A549 (cell line): ENCODE results near the gene XCL1.

Source experiments
- BHLHE40 ChIP-seq: IDR thresholded peaks from 2 replicates; pipeline ENCODE4 v1.6.1; 2012; ENCODE audit warnings: low read depth, low read length, inconsistent platforms
- CBX2 ChIP-seq: fragments of 200-600 bp; sonication (generic); IDR thresholded peaks from 2 replicates; pipeline ENCODE4 v1.6.1; 2016; ENCODE audit warnings: low read depth, mild to moderate bottlenecking, borderline replicate concordance
- CEBPB ChIP-seq, 2 experiments: fragments of >200 bp in 1 of 2; sonication (Bioruptor Twin) in 1 of 2; formaldehyde crosslinking in 1 of 2; IDR thresholded peaks; 2 replicates each; pipeline ENCODE4 v1.6.1; 2012 to 2016
- CHD4 ChIP-seq: fragments of 200-600 bp; sonication (generic); IDR thresholded peaks from 2 replicates; pipeline ENCODE4 v1.6.1; 2016; ENCODE audit warnings: antibody characterized with exemption, mild to moderate bottlenecking, borderline replicate concordance
- CTCF ChIP-seq: fragments of >200 bp; sonication (Bioruptor Twin); formaldehyde crosslinking; IDR thresholded peaks from 3 replicates; pipeline ENCODE4 v1.5.1; 2016
- EP300 ChIP-seq, 2 experiments: fragments of >200 bp; sonication (Bioruptor Twin); formaldehyde crosslinking; IDR thresholded peaks; 2 replicates in 1 of 2; 3 replicates in 1 of 2; pipeline ENCODE4 v1.6.1; 2016 to 2017
- FOSL2 ChIP-seq, 2 experiments: fragments of 450-650 bp in 1 of 2; fragments of >200 bp in 1 of 2; sonication (Bioruptor Twin) in 1 of 2; formaldehyde crosslinking; IDR thresholded peaks; 2 replicates each; pipeline versions ENCODE4 v1.5.0 to v1.6.1; 2016 to 2020; ENCODE audit warnings: mild to moderate bottlenecking in 1 of 2, moderate library complexity in 1 of 2
- HMGXB4 ChIP-seq: fragments of 250-450 bp; sonication (Bioruptor Pico); IDR thresholded peaks from 2 replicates; pipeline ENCODE4 v1.5.0; 2021; ENCODE audit warnings: mild to moderate bottlenecking, moderate library complexity, borderline replicate concordance
- JUNB ChIP-seq: fragments of >200 bp; sonication (Bioruptor Twin); formaldehyde crosslinking; IDR thresholded peaks from 2 replicates; pipeline ENCODE4 v1.6.1; 2016
- MAZ ChIP-seq: fragments of 150-350 bp; IDR thresholded peaks from 2 replicates; pipeline ENCODE4 v1.6.1; 2014; ENCODE audit warnings: antibody characterized with exemption, low read depth, low read length, borderline replicate concordance
- PHF8 ChIP-seq: fragments of 200-600 bp; sonication (generic); IDR thresholded peaks from 2 replicates; pipeline ENCODE4 v1.6.1; 2016; ENCODE audit warnings: low read depth, mild to moderate bottlenecking, antibody characterized with exemption, moderate library complexity, borderline replicate concordance
- POLR2A ChIP-seq: IDR thresholded peaks from 2 replicates; pipeline ENCODE4 v1.6.1; 2012; ENCODE audit warnings: mild to moderate bottlenecking, low read length
- POLR2AphosphoS2 ChIP-seq: conservative IDR thresholded peaks from 2 replicates; pipeline ENCODE4 v1.6.1; 2012; ENCODE audit warnings: low read length, improper control_type of control experiment, inconsistent platforms

GRCh38 chr1:168609741-168610510, 33.5 kb downstream of the XCL1 start:
- TF ChIP-seq BHLHE40 (no peak), PHF8 (no peak), POLR2A (no peak), CHD4 (no peak), CTCF (no peak), HMGXB4 (no peak), MAZ (no peak), CBX2 (no peak), CEBPB (IDR thresholded peaks at IDR 0.05) (no peak), FOSL2 (IDR thresholded peaks at IDR 0.05) (no peak), FOSL2 (CRISPR knock-in tag; IDR thresholded peaks at IDR 0.05) (no peak), POLR2AphosphoS2 (no peak), EP300 (IDR thresholded peaks at IDR 0.05) (no peak), JUNB (no peak)
